ENCODE measurements around the gene STK24.

DNA sequence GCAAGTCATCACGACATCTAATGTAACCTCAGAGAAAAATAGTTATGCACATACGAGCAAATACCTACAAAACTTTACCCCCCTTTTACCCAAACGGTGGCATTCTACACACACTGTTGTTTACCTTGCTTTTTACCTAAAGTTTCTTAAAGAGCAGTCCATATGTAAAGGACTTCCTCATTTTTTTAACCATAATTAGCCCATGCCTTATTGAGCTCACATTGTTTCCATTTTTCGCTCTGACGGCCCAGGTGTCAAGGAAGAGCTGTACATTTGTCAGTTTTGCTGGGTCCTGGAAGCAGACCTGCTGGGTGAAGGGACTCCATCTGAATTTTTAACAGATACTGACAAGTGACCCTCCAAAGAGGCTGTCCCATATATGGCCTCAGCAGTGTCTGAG lies 89.4 kb downstream of the STK24 start:
- TF ChIP-seq, protein P1, sequence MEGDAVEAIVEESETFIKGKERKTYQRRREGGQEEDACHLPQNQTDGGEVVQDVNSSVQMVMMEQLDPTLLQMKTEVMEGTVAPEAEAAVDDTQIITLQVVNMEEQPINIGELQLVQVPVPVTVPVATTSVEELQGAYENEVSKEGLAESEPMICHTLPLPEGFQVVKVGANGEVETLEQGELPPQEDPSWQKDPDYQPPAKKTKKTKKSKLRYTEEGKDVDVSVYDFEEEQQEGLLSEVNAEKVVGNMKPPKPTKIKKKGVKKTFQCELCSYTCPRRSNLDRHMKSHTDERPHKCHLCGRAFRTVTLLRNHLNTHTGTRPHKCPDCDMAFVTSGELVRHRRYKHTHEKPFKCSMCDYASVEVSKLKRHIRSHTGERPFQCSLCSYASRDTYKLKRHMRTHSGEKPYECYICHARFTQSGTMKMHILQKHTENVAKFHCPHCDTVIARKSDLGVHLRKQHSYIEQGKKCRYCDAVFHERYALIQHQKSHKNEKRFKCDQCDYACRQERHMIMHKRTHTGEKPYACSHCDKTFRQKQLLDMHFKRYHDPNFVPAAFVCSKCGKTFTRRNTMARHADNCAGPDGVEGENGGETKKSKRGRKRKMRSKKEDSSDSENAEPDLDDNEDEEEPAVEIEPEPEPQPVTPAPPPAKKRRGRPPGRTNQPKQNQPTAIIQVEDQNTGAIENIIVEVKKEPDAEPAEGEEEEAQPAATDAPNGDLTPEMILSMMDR (IDR thresholded peaks at IDR 0.05 in 4 of 5, conservative IDR thresholded peaks at IDR 0.05 in 1 of 5): no peak
- TF ChIP-seq POLR2A (IDR thresholded peaks at IDR 0.05): no peak

Measured in gastrocnemius medialis (tissue), 4 donors.